Cardiac muscle cell (in vitro differentiated cells and primary cell): Measurements from ENCODE around the gene CRISP3. TPM values are rescaled to one million over a fixed set of nuclear protein-coding genes. Genes with fewer than 3 reads are reported as not detected.

Experiments used
- DNase-seq, 2 donors: peaks; one replicate each; pipeline versions ENCODE4 v3.0.0 to v3.0.0-alpha.2; 2010 to 2017; ENCODE audit warnings: low read depth in 1 of 2, low spot score in 1 of 2
- H3K27ac ChIP-seq: fragments of 200-600 bp; sonication (generic); 2 replicates; pipeline ENCODE4 v1.5.1; 2016
- H3K27me3 ChIP-seq: fragments of 200-600 bp; sonication (generic); 2 replicates; pipeline ENCODE4 v1.6.0; 2016; ENCODE audit warnings: control low read depth
- H3K36me3 ChIP-seq: fragments of 200-600 bp; sonication (generic); 2 replicates; pipeline ENCODE4 v1.5.1; 2016; ENCODE audit warnings: control low read depth
- H3K4me1 ChIP-seq: fragments of 200-600 bp; sonication (generic); 2 replicates; pipeline ENCODE4 v1.8.1; 2017; ENCODE audit warnings: low read depth, mild to moderate bottlenecking, mixed run types
- H3K4me3 ChIP-seq: fragments of 200-600 bp; sonication (generic); 2 replicates; pipeline ENCODE4 v1.5.1; 2016; ENCODE audit warnings: mild to moderate bottlenecking
- H3K9me3 ChIP-seq: fragments of 200-600 bp; sonication (generic); 2 replicates; pipeline ENCODE4 v1.5.1; 2017; ENCODE audit warnings: low read depth, mild to moderate bottlenecking, control low read depth
- polyA plus RNA-seq: library from polyadenylated mRNA; unstranded; fragments of >200 nt; fragmentation: Nextera tagmentation; extraction: Ambion mirVana; gene quantifications from 2 replicates; pipeline ENCODE4 v1.2.1, GENCODE V29; 2016
- total RNA-seq: library from RNA; depleted of rRNA; stranded (reverse); fragments of >200 nt; gene quantifications from 2 replicates; pipeline ENCODE4 v1.2.3, GENCODE V29; 2016
- TF ChIP-seq, protein P1 (sequence below): IDR thresholded peaks from 2 replicates; pipeline ENCODE4 v1.5.1; 2012; ENCODE audit warnings: low read depth, mild to moderate bottlenecking, low read length

CRISP3 gene
- total RNA-seq (not detected in 2 replicates), polyA plus RNA-seq (not detected in 2 replicates)

DNA sequence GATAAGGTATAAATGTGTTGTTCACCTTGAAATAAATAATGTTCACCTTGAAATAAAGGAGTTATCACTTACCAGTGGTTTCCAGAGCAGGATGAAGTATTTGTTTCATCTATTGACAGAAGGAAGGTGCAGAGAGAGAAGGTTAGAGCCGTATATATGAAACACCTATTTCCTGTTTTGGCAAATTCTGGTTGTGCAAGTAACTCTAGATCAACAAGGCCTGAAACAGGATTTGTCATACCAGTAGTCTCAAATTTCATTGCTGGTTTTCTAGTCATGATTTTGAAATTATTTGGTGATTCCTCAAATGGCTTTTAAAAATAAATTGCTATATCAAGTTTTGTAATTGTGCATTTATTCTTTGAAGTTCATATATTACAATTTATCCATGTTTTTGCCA is at the start of gene CRISP3:
Gene CRISP3 (minus strand): TSS at position 130 of the 400 bp plus-strand sequence. CDS start 21 bp downstream, at position 109.
- TF ChIP-seq, protein P1, sequence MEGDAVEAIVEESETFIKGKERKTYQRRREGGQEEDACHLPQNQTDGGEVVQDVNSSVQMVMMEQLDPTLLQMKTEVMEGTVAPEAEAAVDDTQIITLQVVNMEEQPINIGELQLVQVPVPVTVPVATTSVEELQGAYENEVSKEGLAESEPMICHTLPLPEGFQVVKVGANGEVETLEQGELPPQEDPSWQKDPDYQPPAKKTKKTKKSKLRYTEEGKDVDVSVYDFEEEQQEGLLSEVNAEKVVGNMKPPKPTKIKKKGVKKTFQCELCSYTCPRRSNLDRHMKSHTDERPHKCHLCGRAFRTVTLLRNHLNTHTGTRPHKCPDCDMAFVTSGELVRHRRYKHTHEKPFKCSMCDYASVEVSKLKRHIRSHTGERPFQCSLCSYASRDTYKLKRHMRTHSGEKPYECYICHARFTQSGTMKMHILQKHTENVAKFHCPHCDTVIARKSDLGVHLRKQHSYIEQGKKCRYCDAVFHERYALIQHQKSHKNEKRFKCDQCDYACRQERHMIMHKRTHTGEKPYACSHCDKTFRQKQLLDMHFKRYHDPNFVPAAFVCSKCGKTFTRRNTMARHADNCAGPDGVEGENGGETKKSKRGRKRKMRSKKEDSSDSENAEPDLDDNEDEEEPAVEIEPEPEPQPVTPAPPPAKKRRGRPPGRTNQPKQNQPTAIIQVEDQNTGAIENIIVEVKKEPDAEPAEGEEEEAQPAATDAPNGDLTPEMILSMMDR: no peak
- no peak for DNase-seq
- Histone ChIP-seq H3K27ac (no peak within 1 kb of the TSS), H3K27me3 (no peaks in the 10 kb centered on the region), H3K4me1 (no peaks in the 10 kb centered on the region), H3K36me3 (no peaks in the 10 kb centered on the region), H3K4me3 (no peak within 1 kb of the TSS), H3K9me3 (no peaks in the 10 kb centered on the region)

DNA sequence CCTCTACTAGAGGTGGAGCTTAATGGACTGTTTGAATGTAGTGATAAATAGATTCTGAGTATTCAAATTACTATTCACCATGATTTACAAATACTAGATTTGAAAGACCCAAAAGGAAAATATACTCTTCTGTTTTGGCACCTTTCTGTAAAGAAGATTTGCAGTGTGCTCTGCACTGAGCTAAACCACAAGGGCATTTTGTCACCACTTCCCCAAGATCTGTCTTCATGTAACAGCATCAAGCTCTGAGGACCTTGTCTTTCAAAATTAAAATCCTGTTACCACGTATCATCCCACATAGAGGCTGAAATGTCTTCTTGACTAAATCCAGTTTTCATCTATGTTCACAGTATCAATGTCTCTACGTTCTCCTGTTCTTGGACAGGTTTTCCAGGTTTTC is 46.2 kb upstream of the CRISP3 start:
- Histone ChIP-seq H3K27me3 (no peaks in the 10 kb centered on the region), H3K4me3 (no peak overlapping the region), H3K36me3 (no peaks in the 10 kb centered on the region), H3K9me3 (no peaks in the 10 kb centered on the region), H3K27ac (no peak overlapping the region), H3K4me1 (no peaks in the 10 kb centered on the region)
- DNase-seq: no peak
- TF ChIP-seq, protein P1: no peak

DNA sequence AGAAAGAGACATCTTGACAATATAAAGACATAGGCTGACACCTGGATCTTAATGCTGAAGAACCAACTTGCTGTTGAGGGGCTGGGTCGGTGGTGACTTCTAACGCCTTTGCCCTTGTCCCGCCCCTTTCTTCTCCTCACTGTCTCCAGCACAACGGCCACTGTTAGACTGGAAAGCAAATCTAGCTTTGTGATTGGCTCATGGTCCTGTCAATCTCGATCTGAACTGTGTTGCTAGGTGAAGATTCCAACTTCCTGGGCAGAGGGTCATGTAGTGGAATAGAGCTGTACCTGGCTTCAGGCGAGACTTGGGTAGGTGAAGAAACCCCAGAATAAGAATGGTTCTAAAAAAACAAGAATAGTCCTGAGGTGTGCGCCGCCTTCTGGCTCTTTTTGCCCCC is 43.0 kb upstream of the CRISP3 start, which contains the start of gene PGK2:
Gene PGK2 (minus strand): TSS at position 110 of the 400 bp plus-strand sequence. CDS start 98 bp downstream, at position 12.
- H3K36me3 ChIP-seq: no peaks in the 10 kb centered on the region
- H3K4me1 ChIP-seq: no peaks in the 10 kb centered on the region
- no peak for DNase-seq
- H3K27ac ChIP-seq: no peak within 1 kb of the TSS
- TF ChIP-seq, protein P1: no peak
- no peak within 1 kb of the TSS for H3K4me3 ChIP-seq
- H3K9me3 ChIP-seq: no peaks in the 10 kb centered on the region
- no peaks in the 10 kb centered on the region for H3K27me3 ChIP-seq

GRCh38 chr6:49784272-49784671 is 40.1 kb upstream of the CRISP3 start:
- no peaks in the 10 kb centered on the region for H3K9me3 ChIP-seq
- no peak for DNase-seq
- TF ChIP-seq, protein P1: no peak
- H3K36me3 ChIP-seq: no peaks in the 10 kb centered on the region
- no peak overlapping the region for H3K4me3 ChIP-seq
- H3K4me1 ChIP-seq: no peaks in the 10 kb centered on the region
- H3K27ac ChIP-seq: no peak overlapping the region
- no peaks in the 10 kb centered on the region for H3K27me3 ChIP-seq

GRCh38 chr6:49782725-49783124 is 38.5 kb upstream of the CRISP3 start:
- Histone ChIP-seq H3K4me1 (no peaks in the 10 kb centered on the region), H3K9me3 (no peaks in the 10 kb centered on the region), H3K27ac (no peak overlapping the region), H3K27me3 (no peaks in the 10 kb centered on the region), H3K36me3 (no peaks in the 10 kb centered on the region), H3K4me3 (no peak overlapping the region)
- no peak for DNase-seq
- TF ChIP-seq, protein P1: no peak

GRCh38 chr6:49782293-49782692 is 38.1 kb upstream of the CRISP3 start:
- TF ChIP-seq, protein P1: no peak
- no peak for DNase-seq
- Histone ChIP-seq H3K36me3 (no peaks in the 10 kb centered on the region), H3K9me3 (no peaks in the 10 kb centered on the region), H3K27ac (no peak overlapping the region), H3K4me3 (no peak overlapping the region), H3K4me1 (no peaks in the 10 kb centered on the region), H3K27me3 (no peaks in the 10 kb centered on the region)
